Testis (tissue), 3 donors: Measurements from ENCODE around the gene UPB1. TPM values are rescaled to one million over a fixed set of nuclear protein-coding genes. Genes with fewer than 3 reads are reported as not detected.

Experiments
- DNase-seq: peaks from one replicate; pipeline ENCODE4 v3.0.0-alpha.2; 2019
- H3K27ac ChIP-seq, 2 donors: fragments of 200-600 bp; sonication (generic); one replicate each; pipeline ENCODE4 v1.5.1; 2019
- H3K27me3 ChIP-seq: fragments of 200-600 bp; sonication (generic); one replicate; pipeline ENCODE4 v1.5.1; 2019
- H3K36me3 ChIP-seq: fragments of 200-600 bp; sonication (generic); one replicate; pipeline ENCODE4 v1.5.1; 2017; ENCODE audit warnings: low read depth; ENCODE audit errors: missing control alignments
- H3K4me1 ChIP-seq: fragments of 200-600 bp; sonication (generic); one replicate; pipeline ENCODE4 v1.5.1; 2019
- H3K4me3 ChIP-seq, 2 donors: fragments of 200-600 bp; sonication (generic); one replicate each; pipeline ENCODE4 v1.5.1; 2017 to 2019
- H3K9me3 ChIP-seq: fragments of 200-600 bp; sonication (generic); one replicate; pipeline ENCODE4 v1.5.1; 2017
- CTCF ChIP-seq, 3 experiments: fragments of 450-650 bp in 2 of 3; fragments of 200-600 bp in 1 of 3; sonication (generic) in 1 of 3; IDR thresholded peaks; one replicate each; pipeline ENCODE4 v1.5.1; 2016 to 2019; ENCODE audit warnings: antibody characterized with exemption in 3 of 3, mild to moderate bottlenecking in 2 of 3, moderate library complexity in 1 of 3
- POLR2A ChIP-seq: fragments of 450-650 bp; IDR thresholded peaks from one replicate; pipeline ENCODE4 v1.6.1; 2017; ENCODE audit warnings: antibody characterized with exemption, mild to moderate bottlenecking, moderate library complexity
- WGBS, 2 donors: methylation state at CpG; one replicate each; pipeline ENCODE4 v1.1.5; 2018; 5-methylcytosine and 5-hydroxymethylcytosine counted together
- intact Hi-C: fragments of 100-400 bp; cut with DNase I; formaldehyde crosslinking; loops from one replicate; pipeline ENCODE4 v1.15.1; 2023; ENCODE audit warnings: low total_unique reads
- polyA plus RNA-seq: library from polyadenylated mRNA; stranded (reverse); fragments of 350-450 nt; fragmentation: Illumina TruSeq; extraction: RNeasy Lipid Tissue Mini Kit (QIAGEN cat#74804); gene quantifications from one replicate; pipeline ENCODE4 v1.2.3, GENCODE V29; 2014; ENCODE audit warnings: low read depth, low replicate concordance; ENCODE audit not compliant: insufficient read depth
- total RNA-seq, 2 donors: library from RNA; depleted of rRNA; stranded (reverse); fragments of >200 nt; gene quantifications; one replicate each; pipeline ENCODE4 v1.2.3, GENCODE V29; 2016

The UPB1 gene
- total and polyA plus RNA-seq, 3 donors from 2014 or later = 6.7 to 12.1 (median 11.5) TPM

DNA sequence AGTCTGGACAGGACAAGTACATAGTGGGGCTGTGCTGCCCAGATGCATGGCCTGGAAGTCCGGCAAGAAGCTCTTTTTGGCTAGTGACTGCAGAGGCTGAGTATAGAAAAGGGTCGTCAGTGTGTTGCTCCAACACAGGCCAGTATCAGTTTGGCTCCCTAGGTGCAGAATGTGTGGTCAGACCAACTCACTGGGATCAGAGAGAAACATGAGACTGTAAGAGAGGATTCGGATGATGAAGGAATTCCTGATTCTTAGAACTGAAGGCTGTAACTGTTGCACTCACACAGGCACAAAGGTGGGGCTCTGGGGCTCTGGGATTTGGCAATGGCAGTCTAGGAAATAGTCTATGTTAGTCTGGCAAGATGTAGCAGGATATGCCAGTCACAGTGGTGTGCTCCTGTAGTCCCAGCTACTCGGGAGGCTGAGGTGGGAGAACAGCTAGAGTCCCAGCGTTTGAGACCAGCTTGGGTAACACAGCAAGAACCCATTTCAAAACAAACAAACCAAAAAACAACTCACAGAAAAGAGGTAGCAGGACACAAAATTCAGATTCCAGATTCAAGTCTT lies 11.1 kb upstream of the UPB1 start:
- Histone ChIP-seq H3K36me3 (no peaks in the 10 kb centered on the region), H3K27me3 (no peaks in the 10 kb centered on the region), H3K9me3 (no peaks in the 10 kb centered on the region), H3K27ac (no peak overlapping the region), H3K4me3 (no peak overlapping the region), H3K4me1 (no peaks in the 10 kb centered on the region)
- 54 to 64% methylated on average over 5 of the region's 5 CpGs for WGBS, 2 donors
- intact Hi-C loops = no loop called here
- DNase-seq = no peak
- TF ChIP-seq CTCF (IDR thresholded peaks at IDR 0.05) (no peak), POLR2A (no peak)

DNA sequence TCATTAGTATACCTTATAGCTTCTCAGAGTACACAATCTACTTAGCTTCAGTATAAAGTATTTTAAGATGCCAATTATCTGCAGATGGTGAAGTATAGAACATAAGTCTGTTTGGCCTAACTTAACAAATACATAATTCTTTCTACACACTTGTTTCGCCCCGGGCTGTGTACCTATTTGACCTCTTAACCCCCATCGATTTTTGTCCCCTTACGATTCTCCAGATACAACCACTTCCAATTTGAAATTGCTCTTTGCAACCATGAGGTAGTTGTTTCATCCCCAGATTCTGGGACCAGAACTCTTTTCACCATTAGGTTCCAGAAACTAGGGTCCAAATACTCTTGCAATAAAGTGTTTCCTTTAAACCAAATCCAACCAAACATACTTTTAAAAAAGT lies 10.0 kb upstream of the UPB1 start:
- DNase-seq = no peak
- no peak for TF ChIP-seq CTCF (IDR thresholded peaks at IDR 0.05)
- TF ChIP-seq POLR2A = no peak
- Histone ChIP-seq H3K4me1 (no peaks in the 10 kb centered on the region), H3K4me3 (no peak overlapping the region), H3K27ac (no peak overlapping the region), H3K36me3 (no peaks in the 10 kb centered on the region), H3K27me3 (no peaks in the 10 kb centered on the region), H3K9me3 (no peaks in the 10 kb centered on the region)
- intact Hi-C loops = no loop called here
- 93 to 94% methylated on average over 4 of the region's 4 CpGs for WGBS, 2 donors

GRCh38 chr22:24485608-24486007 lies 9.5 kb upstream of the UPB1 start:
- H3K4me1 ChIP-seq = no peaks in the 10 kb centered on the region
- H3K27me3 ChIP-seq = no peaks in the 10 kb centered on the region
- intact Hi-C loops = no loop called here
- no peak overlapping the region for H3K4me3 ChIP-seq
- H3K27ac ChIP-seq = no peak overlapping the region
- no peak for DNase-seq
- no peaks in the 10 kb centered on the region for H3K9me3 ChIP-seq
- 69% methylated on average over 3 of the region's 3 CpGs for WGBS, 2 donors
- TF ChIP-seq POLR2A = no peak
- TF ChIP-seq CTCF (IDR thresholded peaks at IDR 0.05) = peak in 2 of 3 experiments; percentile 6 to 9
- no peaks in the 10 kb centered on the region for H3K36me3 ChIP-seq

GRCh38 chr22:24486501-24486921 lies 8.6 kb upstream of the UPB1 start:
- no peak for DNase-seq
- 89 to 91% methylated on average over 2 of the region's 2 CpGs for WGBS, 2 donors

More at GRCh38 chr22:24486501-24486921, 8.6 kb upstream of the UPB1 start:
- no peaks in the 10 kb centered on the region for H3K9me3 ChIP-seq
- H3K4me1 ChIP-seq = no peaks in the 10 kb centered on the region
- TF ChIP-seq POLR2A (no peak), CTCF (IDR thresholded peaks at IDR 0.05) (no peak)
- no peak overlapping the region for H3K4me3 ChIP-seq
- no peaks in the 10 kb centered on the region for H3K36me3 ChIP-seq
- intact Hi-C loops = no loop called here
- no peak overlapping the region for H3K27ac ChIP-seq
- no peaks in the 10 kb centered on the region for H3K27me3 ChIP-seq
